Activated CD4-positive, alpha-beta T cell treated with anti-CD3 and anti-CD28 coated beads, Interleukin-2, amount 50 U/mL, for 16 hours (primary cell): ENCODE results near the gene MBD3L1.

ENCODE experiments used
- DNase-seq: peaks from one replicate; pipeline ENCODE4 v3.0.0-alpha.2; 2020

Gene MBD3L1

GRCh38 chr19:8884416-8884815 is 52.2 kb downstream of the MBD3L1 start:
- no peak for DNase-seq

- DNase-seq = no peak
These were observed 55.2 kb downstream of the MBD3L1 start for GRCh38 chr19:8887364-8887763.

DNA sequence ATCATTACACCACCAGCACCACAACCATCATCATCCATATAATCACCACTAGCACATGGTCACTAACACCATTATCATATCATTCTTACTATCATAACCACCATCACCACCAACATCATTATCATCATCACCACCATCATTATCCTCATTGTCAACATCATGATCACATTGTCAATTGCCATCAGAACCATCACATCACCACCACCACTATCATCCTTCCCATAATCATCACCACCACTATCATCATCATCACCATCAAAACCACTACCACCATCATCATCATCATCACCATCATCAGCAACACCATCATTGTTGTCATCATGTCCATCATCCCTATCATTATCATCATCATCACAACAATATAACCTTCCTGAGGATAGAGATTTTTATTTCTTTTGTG is 58.1 kb downstream of the MBD3L1 start:
- DNase-seq = no peak
